Gastroesophageal sphincter (tissue), 4 donors: Measurements from ENCODE around the gene RAPGEF1. TPM values are rescaled to one million over a fixed set of nuclear protein-coding genes. Genes with fewer than 3 reads are reported as not detected.

Source experiments
- ATAC-seq: fragments of 150-250 bp; one replicate; pipeline ENCODE4 v1.9.1; 2016; ENCODE audit warnings: mild to moderate bottlenecking, moderate library complexity
- H3K27ac ChIP-seq, 4 donors: fragments of 200-600 bp; sonication (generic) in 3 of 4; 1 replicate in 3 of 4; 2 replicates in 1 of 4; pipeline ENCODE4 v1.5.1; 2016 to 2019
- H3K27me3 ChIP-seq: fragments of 200-600 bp; sonication (generic); one replicate; pipeline ENCODE4 v1.5.1; 2019
- H3K36me3 ChIP-seq, 2 donors: fragments of 200-600 bp; sonication (generic); one replicate each; pipeline ENCODE4 v1.5.1; 2019; ENCODE audit warnings: control low read depth in 1 of 2
- H3K4me1 ChIP-seq, 3 donors: fragments of 200-600 bp; sonication (generic); 1 replicate in 2 of 3; 2 replicates in 1 of 3; pipeline ENCODE4 v1.5.1; 2016 to 2019; ENCODE audit warnings: control low read depth in 2 of 3
- H3K4me3 ChIP-seq, 2 donors: fragments of 200-600 bp; sonication (generic); one replicate each; pipeline ENCODE4 v1.5.1; 2019; ENCODE audit warnings: mild to moderate bottlenecking in 1 of 2, moderate library complexity in 1 of 2
- H3K9me3 ChIP-seq, 3 donors: fragments of 200-600 bp; sonication (generic); one replicate each; pipeline ENCODE4 v1.5.1; 2017 to 2019; ENCODE audit warnings: control low read depth in 2 of 3
- CTCF ChIP-seq, 4 experiments: fragments of 200-600 bp in 2 of 4; fragments of 450-650 bp in 2 of 4; sonication (generic) in 1 of 4; IDR thresholded peaks; one replicate each; pipeline ENCODE4 v1.5.1; 2017 to 2019; ENCODE audit warnings: antibody characterized with exemption in 4 of 4, mild to moderate bottlenecking in 2 of 4, moderate library complexity in 2 of 4
- EP300 ChIP-seq: sonication (generic); formaldehyde crosslinking; IDR thresholded peaks from one replicate; pipeline ENCODE4 v1.6.1; 2017; ENCODE audit warnings: antibody characterized with exemption, mild to moderate bottlenecking
- POLR2A ChIP-seq, 2 donors: fragments of 450-650 bp; IDR thresholded peaks; one replicate each; pipeline ENCODE4 v1.6.1; 2017; ENCODE audit warnings: antibody characterized with exemption in 2 of 2, mild to moderate bottlenecking in 2 of 2, moderate library complexity in 1 of 2
- POLR2AphosphoS5 ChIP-seq: sonication (generic); formaldehyde crosslinking; IDR thresholded peaks from one replicate; pipeline ENCODE4 v1.6.1; 2017; ENCODE audit warnings: antibody characterized with exemption
- WGBS, 2 donors: methylation state at CpG; one replicate each; pipeline ENCODE4 v1.1.5; 2018; ENCODE audit warnings: low coverage in 1 of 2; 5-methylcytosine and 5-hydroxymethylcytosine counted together
- total RNA-seq, 4 donors: library from RNA; depleted of rRNA; stranded (reverse); fragments of >200 nt; gene quantifications; one replicate each; pipeline ENCODE4 v1.1.0, GENCODE V29; 2016

The RAPGEF1 gene
- total RNA-seq, result 100 to 1,000 TPM in 1 of 4 donors, 10 to 100 TPM in 3; 47.5 to 162 (median 77.6) TPM

GRCh38 chr9:131739959-131740648 is at the start of gene RAPGEF1:
RAPGEF1 (minus strand) TSS chr9:131740076; CDS start chr9:131739830, 246 bp downstream.
- Histone ChIP-seq H3K4me3 (peak within 1 kb of the TSS; percentile 34 to 72), H3K36me3 (no peaks in the 10 kb centered on the region), H3K27ac (peak within 1 kb of the TSS; percentile 40 to 98 (median 92)), H3K4me1 (peaks cover 0 to 40% (median 23%) of the 10 kb centered on the region in 3 donors), H3K27me3 (no peaks in the 10 kb centered on the region), H3K9me3 (no peaks in the 10 kb centered on the region)
- WGBS, 2 donors, result 48% methylated on average over 4 of the region's 69 CpGs; no CpG with 5 or more reads in 1 of the 2 donors
- TF ChIP-seq CTCF (IDR thresholded peaks at IDR 0.05) (peak in 3 of 4 experiments; percentile 85 to 100 (median 99)), POLR2AphosphoS5 (no peak)
- ATAC-seq, result peak; percentile 81

- Histone ChIP-seq H3K27ac (no peak overlapping the region), H3K27me3 (peaks cover 81% of the 10 kb centered on the region), H3K4me3 (no peak overlapping the region), H3K4me1 (no peaks in the 10 kb centered on the region), H3K9me3 (peaks cover 0 to 14% (median 0%) of the 10 kb centered on the region in 3 donors), H3K36me3 (no peaks in the 10 kb centered on the region)
- no peak for ATAC-seq
- WGBS, 2 donors, result 41 to 71% methylated on average over 1 of the region's 1 CpG
- TF ChIP-seq CTCF (IDR thresholded peaks at IDR 0.05) (no peak), EP300 (no peak), POLR2AphosphoS5 (no peak), POLR2A (IDR thresholded peaks at IDR 0.05) (no peak)
Measured at GRCh38 chr9:131788851-131789250, 49.0 kb upstream of the RAPGEF1 start.

GRCh38 chr9:131787838-131788237 is 48.0 kb upstream of the RAPGEF1 start:
- Histone ChIP-seq H3K4me1 (no peaks in the 10 kb centered on the region), H3K4me3 (no peak overlapping the region), H3K36me3 (no peaks in the 10 kb centered on the region), H3K9me3 (peaks cover 0 to 24% (median 0%) of the 10 kb centered on the region in 3 donors), H3K27me3 (peaks cover 81% of the 10 kb centered on the region), H3K27ac (no peak overlapping the region)
- no peak for ATAC-seq
- TF ChIP-seq CTCF (IDR thresholded peaks at IDR 0.05), result no peak
- TF ChIP-seq POLR2A (IDR thresholded peaks at IDR 0.05), result no peak
- no peak for TF ChIP-seq EP300
- no peak for TF ChIP-seq POLR2AphosphoS5
- 59 to 61% methylated on average over 7 of the region's 9 CpGs for whole genome bisulfite sequencing, 2 donors

GRCh38 chr9:131784748-131785501 is 45.0 kb upstream of the RAPGEF1 start:
- peaks cover 0 to 29% (median 0%) of the 10 kb centered on the region in 3 donors for H3K9me3 ChIP-seq
- H3K27ac ChIP-seq, result no peak overlapping the region
- 37 to 41% methylated on average over 9 to 11 of the region's 13 CpGs for WGBS, 2 donors
- H3K4me1 ChIP-seq, result no peaks in the 10 kb centered on the region
- H3K36me3 ChIP-seq, result no peaks in the 10 kb centered on the region
- ATAC-seq, result no peak
- H3K4me3 ChIP-seq, result no peak overlapping the region
- H3K27me3 ChIP-seq, result peaks cover 69% of the 10 kb centered on the region
- TF ChIP-seq POLR2A (IDR thresholded peaks at IDR 0.05) (no peak), CTCF (IDR thresholded peaks at IDR 0.05) (no peak), EP300 (no peak), POLR2AphosphoS5 (no peak)
